Subcutaneous abdominal adipose tissue (tissue), 5 donors: ENCODE measurements around the gene TRMT5.

Experiments used
- H3K27ac ChIP-seq: one replicate; pipeline ENCODE4 v1.7.0; 2013; ENCODE audit warnings: low read depth, mild to moderate bottlenecking, inconsistent platforms, low read length, moderate library complexity
- H3K27me3 ChIP-seq, 5 donors: one replicate each; pipeline ENCODE4 v1.7.0; 2013; ENCODE audit warnings: low read length in 5 of 5, inconsistent platforms in 1 of 5; ENCODE audit not compliant: control insufficient read depth in 5 of 5, insufficient read depth in 4 of 5
- H3K36me3 ChIP-seq, 5 donors: one replicate each; pipeline ENCODE4 v1.7.0; 2013; ENCODE audit warnings: low read length in 5 of 5; ENCODE audit not compliant: control insufficient read depth in 5 of 5, insufficient read depth in 5 of 5
- H3K4me1 ChIP-seq, 5 donors: one replicate each; pipeline ENCODE4 v1.7.0; 2013; ENCODE audit warnings: low read length in 5 of 5, mild to moderate bottlenecking in 3 of 5, moderate library complexity in 1 of 5; ENCODE audit not compliant: control insufficient read depth in 5 of 5, insufficient read depth in 5 of 5
- H3K4me3 ChIP-seq, 5 donors: one replicate each; pipeline ENCODE4 v1.7.0; 2013; ENCODE audit warnings: low read length in 5 of 5, low read depth in 1 of 5
- H3K9ac ChIP-seq, 5 donors: one replicate each; pipeline ENCODE4 v1.7.0; 2013; ENCODE audit warnings: low read length in 5 of 5, mild to moderate bottlenecking in 4 of 5, moderate library complexity in 3 of 5
- H3K9me3 ChIP-seq, 5 donors: one replicate each; pipeline ENCODE4 v1.7.0; 2013; ENCODE audit warnings: low read length in 5 of 5; ENCODE audit not compliant: control insufficient read depth in 5 of 5
- donor health status: healthy.
- donor health status: healthy.
- donor health status: healthy.
- donor health status: healthy.
- donor health status: healthy.

The TRMT5 gene, protein sequence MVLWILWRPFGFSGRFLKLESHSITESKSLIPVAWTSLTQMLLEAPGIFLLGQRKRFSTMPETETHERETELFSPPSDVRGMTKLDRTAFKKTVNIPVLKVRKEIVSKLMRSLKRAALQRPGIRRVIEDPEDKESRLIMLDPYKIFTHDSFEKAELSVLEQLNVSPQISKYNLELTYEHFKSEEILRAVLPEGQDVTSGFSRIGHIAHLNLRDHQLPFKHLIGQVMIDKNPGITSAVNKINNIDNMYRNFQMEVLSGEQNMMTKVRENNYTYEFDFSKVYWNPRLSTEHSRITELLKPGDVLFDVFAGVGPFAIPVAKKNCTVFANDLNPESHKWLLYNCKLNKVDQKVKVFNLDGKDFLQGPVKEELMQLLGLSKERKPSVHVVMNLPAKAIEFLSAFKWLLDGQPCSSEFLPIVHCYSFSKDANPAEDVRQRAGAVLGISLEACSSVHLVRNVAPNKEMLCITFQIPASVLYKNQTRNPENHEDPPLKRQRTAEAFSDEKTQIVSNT

GRCh38 chr14:60980811-60981632 lies at the start of gene TRMT5, which contains the start of gene SLC38A6:
Gene TRMT5, minus strand, starts transcription at chr14:60981079. Its CDS starts 106 bp downstream, at chr14:60980973.
Gene SLC38A6, plus strand, starts transcription at chr14:60981245. Its CDS starts 33 bp downstream, at chr14:60981278.
- Histone ChIP-seq H3K4me1 (peaks cover 5 to 42% (median 28%) of the 10 kb centered on the region in 5 donors), H3K36me3 (peaks cover 0 to 13% (median 11%) of the 10 kb centered on the region in 5 donors)

GRCh38 chr14:61026526-61026925 lies 45.6 kb upstream of the TRMT5 start:
- no peak overlapping the region for H3K27ac ChIP-seq
- H3K27me3 ChIP-seq: no peaks in the 10 kb centered on the region
- H3K36me3 ChIP-seq: no peaks in the 10 kb centered on the region
- no peaks in the 10 kb centered on the region for H3K9me3 ChIP-seq
- no peak overlapping the region for H3K4me3 ChIP-seq
- peaks cover 0 to 9% (median 0%) of the 10 kb centered on the region in 5 donors for H3K4me1 ChIP-seq
- H3K9ac ChIP-seq: no peak overlapping the region

More at GRCh38 chr14:60980811-60981632, at the start of gene TRMT5, which contains the start of gene SLC38A6:
- Histone ChIP-seq H3K27me3 (no peaks in the 10 kb centered on the region), H3K9ac (peak within 1 kb of the TSS; percentile 80 to 94 (median 89)), H3K27ac (peak within 1 kb of the TSS; percentile 89), H3K4me3 (peak within 1 kb of the TSS; percentile 90 to 99 (median 97)), H3K9me3 (no peaks in the 10 kb centered on the region)

- Histone ChIP-seq H3K4me1 (peaks cover 0 to 9% (median 0%) of the 10 kb centered on the region in 5 donors), H3K4me3 (no peak overlapping the region), H3K36me3 (no peaks in the 10 kb centered on the region), H3K27ac (no peak overlapping the region), H3K27me3 (no peaks in the 10 kb centered on the region), H3K9me3 (no peaks in the 10 kb centered on the region), H3K9ac (no peak overlapping the region)
These were observed 44.7 kb upstream of the TRMT5 start for GRCh38 chr14:61025251-61026223.

- Histone ChIP-seq H3K9me3 (peaks cover 0 to 2% (median 0%) of the 10 kb centered on the region in 5 donors), H3K27ac (no peak overlapping the region), H3K9ac (no peak overlapping the region), H3K27me3 (no peaks in the 10 kb centered on the region), H3K4me3 (no peak overlapping the region), H3K36me3 (peaks cover 0 to 7% (median 0%) of the 10 kb centered on the region in 5 donors), H3K4me1 (no peaks in the 10 kb centered on the region)
These were observed 38.7 kb upstream of the TRMT5 start for GRCh38 chr14:61019537-61019936.

DNA sequence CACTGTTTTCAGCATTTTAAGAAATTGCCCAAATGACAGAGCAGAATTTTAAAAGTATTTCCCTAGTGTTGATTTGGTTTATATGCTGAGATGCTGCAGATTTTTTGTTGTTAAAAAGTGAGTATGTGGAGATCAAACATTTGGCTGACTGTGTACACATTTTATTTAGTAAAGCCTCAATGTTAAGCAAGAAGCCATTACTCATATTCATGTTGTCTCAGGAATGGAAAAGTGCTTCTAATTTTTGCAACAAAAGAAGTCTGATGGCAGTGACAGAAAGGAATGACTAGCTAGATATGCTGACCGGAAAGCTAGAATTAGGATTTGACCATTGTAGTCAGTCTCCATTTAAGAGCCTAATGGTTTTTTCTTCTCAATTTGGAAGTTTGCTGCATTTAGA lies 22.7 kb upstream of the TRMT5 start:
- Histone ChIP-seq H3K36me3 (peaks cover 0 to 4% (median 2%) of the 10 kb centered on the region in 5 donors), H3K9me3 (peaks cover 0 to 3% (median 0%) of the 10 kb centered on the region in 5 donors), H3K27me3 (no peaks in the 10 kb centered on the region), H3K4me1 (peaks cover 0 to 5% (median 0%) of the 10 kb centered on the region in 5 donors), H3K9ac (no peak overlapping the region), H3K27ac (no peak overlapping the region), H3K4me3 (no peak overlapping the region)

DNA sequence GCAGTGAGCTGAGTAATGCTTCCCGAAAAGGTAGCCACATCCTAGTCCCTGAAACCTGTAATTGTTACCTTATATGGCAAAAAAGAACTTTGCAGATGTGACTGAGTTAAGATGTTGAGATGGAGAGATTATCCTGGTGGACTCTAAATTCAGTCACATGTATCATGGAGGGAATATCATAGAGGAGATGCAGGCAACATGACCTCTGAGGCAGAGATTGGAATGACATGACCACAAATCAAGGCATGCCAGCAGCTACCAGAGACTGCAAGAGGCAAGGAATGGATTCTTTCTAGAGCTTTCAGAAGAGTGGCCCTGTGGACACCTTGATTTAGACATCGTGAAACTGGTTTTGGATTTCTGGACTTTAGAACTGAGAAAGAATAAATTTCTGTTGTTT lies 18.7 kb upstream of the TRMT5 start:
- H3K4me3 ChIP-seq: no peak overlapping the region
- H3K4me1 ChIP-seq: peaks cover 0 to 5% (median 0%) of the 10 kb centered on the region in 5 donors
- H3K36me3 ChIP-seq: peaks cover 3 to 9% (median 8%) of the 10 kb centered on the region in 5 donors
- H3K9me3 ChIP-seq: peaks cover 0 to 7% (median 0%) of the 10 kb centered on the region in 5 donors
- no peak overlapping the region for H3K9ac ChIP-seq
- H3K27me3 ChIP-seq: no peaks in the 10 kb centered on the region
- H3K27ac ChIP-seq: no peak overlapping the region

DNA sequence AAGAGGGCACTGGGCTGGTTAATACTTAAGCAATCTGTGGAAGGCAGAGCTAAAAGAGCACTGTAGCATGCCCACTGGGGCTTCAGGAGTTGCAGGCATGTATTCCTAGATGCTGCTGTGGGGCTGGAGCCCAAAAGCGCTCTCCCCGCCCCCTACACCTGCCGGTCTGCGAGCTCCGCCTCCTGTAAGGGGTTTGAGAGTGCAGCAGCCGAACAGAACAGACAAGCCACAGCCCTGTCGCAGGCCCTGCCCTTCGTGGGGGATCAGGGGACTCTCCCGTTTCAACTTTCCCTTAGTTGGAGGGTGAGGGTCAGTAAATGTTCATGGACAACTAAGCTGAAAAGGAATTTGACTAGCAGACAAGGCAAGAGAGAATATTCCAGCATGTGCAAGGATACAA lies 17.7 kb upstream of the TRMT5 start:
- H3K27me3 ChIP-seq: no peaks in the 10 kb centered on the region
- H3K4me3 ChIP-seq: no peak overlapping the region
- peaks cover 0 to 7% (median 0%) of the 10 kb centered on the region in 5 donors for H3K9me3 ChIP-seq
- peaks cover 0 to 5% (median 0%) of the 10 kb centered on the region in 5 donors for H3K4me1 ChIP-seq
- no peak overlapping the region for H3K9ac ChIP-seq
- no peak overlapping the region for H3K27ac ChIP-seq
- H3K36me3 ChIP-seq: peaks cover under 1 to 12% (median 8%) of the 10 kb centered on the region in 5 donors

DNA sequence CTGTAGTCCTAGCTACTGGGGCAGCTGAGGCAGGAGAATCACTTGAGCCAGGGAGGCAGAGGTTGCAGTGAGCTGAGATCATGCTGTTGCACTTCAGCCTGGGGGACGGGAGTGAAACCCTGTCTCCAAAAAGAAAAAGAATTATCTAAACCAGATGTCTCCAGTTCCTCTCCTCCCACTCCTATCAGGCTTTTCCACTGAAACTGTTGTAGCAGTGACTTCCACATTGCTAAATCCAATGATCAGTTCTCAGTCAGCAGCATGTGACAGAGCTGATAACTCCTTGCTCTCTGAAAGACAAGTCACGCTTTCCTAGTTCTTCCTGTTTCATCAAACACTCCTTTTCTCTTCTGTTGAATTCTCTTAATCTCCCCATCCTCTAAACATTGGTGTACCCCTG lies 8.7 kb upstream of the TRMT5 start:
- Histone ChIP-seq H3K27me3 (no peaks in the 10 kb centered on the region), H3K4me1 (peaks cover 0 to 9% (median 0%) of the 10 kb centered on the region in 5 donors), H3K9ac (no peak overlapping the region), H3K9me3 (no peaks in the 10 kb centered on the region), H3K27ac (peak overlapping the region; percentile 18), H3K36me3 (peaks cover 26 to 61% (median 37%) of the 10 kb centered on the region in 5 donors), H3K4me3 (no peak overlapping the region)

DNA sequence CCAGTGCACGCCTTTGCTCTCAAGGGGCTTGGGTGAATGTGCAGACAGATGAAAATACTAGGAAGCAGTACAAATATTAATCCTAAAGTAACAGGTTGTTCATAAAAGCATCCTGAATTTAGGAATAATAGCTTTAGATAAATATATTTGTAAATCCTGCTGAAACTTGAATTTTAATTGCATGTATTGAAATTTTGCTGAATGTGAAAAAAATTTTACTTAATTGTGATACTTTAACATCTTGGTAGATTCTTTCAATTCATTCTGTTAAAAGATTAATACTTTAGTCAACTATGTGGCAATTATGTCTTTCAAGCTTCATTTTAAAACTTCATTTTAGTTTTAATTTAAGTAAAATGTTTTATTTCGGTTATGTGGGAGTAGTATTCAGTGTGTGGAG lies 5.6 kb upstream of the TRMT5 start:
- Histone ChIP-seq H3K4me1 (peaks cover 5 to 31% (median 13%) of the 10 kb centered on the region in 5 donors), H3K27me3 (no peaks in the 10 kb centered on the region), H3K4me3 (no peak overlapping the region), H3K9me3 (no peaks in the 10 kb centered on the region), H3K9ac (no peak overlapping the region), H3K36me3 (peaks cover 22 to 42% (median 28%) of the 10 kb centered on the region in 5 donors), H3K27ac (no peak overlapping the region)
